GM12878 (cell line): ENCODE results near the gene DNAJC28. TPM values are rescaled to one million over a fixed set of nuclear protein-coding genes. Genes with fewer than 3 reads are reported as not detected.

Source experiments
- ATAC-seq: fragments of 200-7000 bp; cut with Tn5 transposase; 3 replicates; pipeline ENCODE4 v1.9.1; 2020; ENCODE audit warnings: mild to moderate bottlenecking, moderate library complexity
- BruUV-seq: library from RNA; stranded (reverse); fragments of 400-500 nt; replicated peaks from 2 replicates; lab custom pipeline; 2021; lab: Mats Ljungman, UMichigan
- CTCF ChIA-PET: fragments of 300-600 bp; sonication (Branson Sonifier 250); formaldehyde crosslinking; extraction: SDS; loops from one replicate; lab custom pipeline; 2021; ENCODE audit warnings: inconsistent platforms; lab: Yijun Ruan, JAX
- POLR2A ChIA-PET: fragments of 350-600 bp; formaldehyde crosslinking; extraction: SDS; loops from one replicate; lab custom pipeline; 2021; ENCODE audit warnings: inconsistent platforms; lab: Charles Lee
- RAD21 ChIA-PET: fragments of 300-600 bp; sonication (Branson Sonifier 250); formaldehyde crosslinking; loops from one replicate; lab custom pipeline; 2023; ENCODE audit warnings: antibody characterized with exemption; ENCODE audit not compliant: unreplicated experiment; lab: Charles Lee
- SMC1A ChIA-PET: fragments of 300-600 bp; sonication (Branson Sonifier 250); formaldehyde crosslinking; loops from one replicate; lab custom pipeline; 2023; ENCODE audit not compliant: unreplicated experiment, uncharacterized antibody; lab: Charles Lee
- DNase-seq: peaks from one replicate; pipeline ENCODE4 v3.0.0-alpha.2; 2011; ENCODE audit warnings: low read depth, low spot score
- FAIRE-seq: peaks from 3 replicates; lab custom pipeline; 2011; peaks lifted over from hg19 to GRCh38; lab: Jason Lieb, UNC
- H2AFZ ChIP-seq: 2 replicates; pipeline ENCODE4 v1.6.0; 2011; ENCODE audit warnings: low read depth, low read length, control low read depth; ENCODE audit not compliant: control insufficient read depth
- H3K27ac ChIP-seq: 2 replicates; pipeline ENCODE4 v1.5.1; 2011; ENCODE audit warnings: control low read depth; ENCODE audit not compliant: control insufficient read depth, insufficient read depth
- H3K27me3 ChIP-seq, 2 experiments: replicated peaks in 1 of 2; 2 replicates each; pipeline versions ENCODE4 v1.6.0 to v1.6.1; 2011; ENCODE audit warnings: low read length in 1 of 2; ENCODE audit not compliant: control insufficient read depth in 2 of 2, insufficient read depth in 2 of 2
- H3K36me3 ChIP-seq, 2 experiments: 2 replicates each; pipeline ENCODE4 v1.5.1; 2011; ENCODE audit warnings: low read length in 1 of 2; ENCODE audit not compliant: control insufficient read depth in 2 of 2, insufficient read depth in 2 of 2
- H3K4me1 ChIP-seq: 2 replicates; pipeline ENCODE4 v1.6.1; 2011; ENCODE audit warnings: mild to moderate bottlenecking, low read length, moderate library complexity, mixed read lengths; ENCODE audit not compliant: control insufficient read depth, insufficient read depth
- H3K4me2 ChIP-seq: 2 replicates; pipeline ENCODE4 v1.6.0; 2011; ENCODE audit warnings: control low read depth; ENCODE audit not compliant: control insufficient read depth, insufficient read depth
- H3K4me3 ChIP-seq: fragments of 200-600 bp; sonication (generic); 2 replicates; pipeline ENCODE4 v1.5.1; 2016
- H3K79me2 ChIP-seq: 2 replicates; pipeline ENCODE4 v1.6.0; 2011; ENCODE audit warnings: low read length; ENCODE audit not compliant: control insufficient read depth, insufficient read depth
- H3K9ac ChIP-seq: 2 replicates; pipeline ENCODE4 v1.8.0; 2011; ENCODE audit warnings: low read length, control low read depth, mixed read lengths; ENCODE audit not compliant: control insufficient read depth, insufficient read depth
- H3K9me3 ChIP-seq: replicated peaks from 3 replicates; pipeline ENCODE4 v1.5.1; 2011; ENCODE audit warnings: mild to moderate bottlenecking, low read length; ENCODE audit not compliant: control insufficient read depth, insufficient read depth
- H4K20me1 ChIP-seq: 2 replicates; pipeline ENCODE4 v1.6.0; 2011; ENCODE audit not compliant: control insufficient read depth, insufficient read depth
- GATAD2B ChIP-seq: fragments of 450-650 bp; conservative IDR thresholded peaks from 2 replicates; pipeline ENCODE4 v1.6.1; 2017; ENCODE audit warnings: low read depth, mild to moderate bottlenecking, moderate library complexity
- NFYB ChIP-seq: IDR thresholded peaks from 2 replicates; pipeline ENCODE4 v1.6.1; 2011; ENCODE audit warnings: low read depth, mild to moderate bottlenecking, low read length, improper control_type of control experiment, moderate library complexity; ENCODE audit not compliant: insufficient read depth
- SMC3 ChIP-seq: IDR thresholded peaks from 2 replicates; pipeline ENCODE4 v1.6.1; 2011; ENCODE audit warnings: low read length, improper control_type of control experiment, borderline replicate concordance
- SPI1 ChIP-seq: IDR thresholded peaks from 2 replicates; pipeline ENCODE4 v1.6.1; 2011; ENCODE audit warnings: low read depth, mild to moderate bottlenecking, low read length, moderate library complexity, borderline replicate concordance; ENCODE audit not compliant: insufficient read depth
- SREBF1 ChIP-seq: IDR thresholded peaks from 2 replicates; pipeline ENCODE4 v1.6.1; 2012; ENCODE audit warnings: mild to moderate bottlenecking, low read length
- ZZZ3 ChIP-seq: IDR thresholded peaks from 2 replicates; pipeline ENCODE4 v1.6.1; 2011; ENCODE audit warnings: low read depth; ENCODE audit not compliant: control insufficient read depth, insufficient read length
- WGBS: methylation state at CpG from one replicate; pipeline ENCODE4 v1.1.6; 2016; ENCODE audit warnings: low lambda C conversion rate; ENCODE audit not compliant: insufficient replicate concordance, insufficient coverage; ENCODE audit errors: missing lambda C conversion rate; 5-methylcytosine and 5-hydroxymethylcytosine counted together
- in situ Hi-C: fragments of 300-500 bp; cut with MboI; formaldehyde crosslinking; loops from 9 replicates; pipeline ENCODE4 v1.14.3; 2018; ENCODE audit warnings: mixed read lengths
- intact Hi-C: fragments of 100-400 bp; cut with micrococcal nuclease; formaldehyde crosslinking; loops from one replicate; pipeline ENCODE4 v1.14.2; 2022; ENCODE audit not compliant: unreplicated experiment
- polyA plus RNA-seq, 11 experiments: library from polyadenylated mRNA; depleted of rRNA in 4 of 11; unstranded in 6 of 11; stranded (reverse) in 5 of 11; fragments of >200 nt; fragmentation: Nextera tagmentation in 4 of 11; fragmentation: Illumina TruSeq in 1 of 11; extraction: Ambion mirVana in 4 of 11; extraction: Trizol in 1 of 11; gene quantifications; 1 replicate in 1 of 11; 2 replicates in 10 of 11; pipeline versions ENCODE4 v1.2.1 to v1.2.3, GENCODE V29; 2011 to 2016; ENCODE audit warnings: inconsistent platforms in 2 of 11, missing spikeins in 2 of 11, low read depth in 1 of 11
- total RNA-seq, 4 experiments: library from RNA; depleted of rRNA in 3 of 4; stranded (reverse); fragments of >200 nt in 3 of 4; fragmentation: Illumina TruSeq in 1 of 4; extraction: Trizol in 1 of 4; gene quantifications; 2 replicates each; pipeline versions ENCODE4 v1.2.1 to v1.2.3, GENCODE V29; 2013 to 2021
- TF ChIP-seq, protein P1 (sequence below): fragments of 150-350 bp; IDR thresholded peaks from 2 replicates; pipeline ENCODE4 v1.6.1; 2014; ENCODE audit warnings: mild to moderate bottlenecking, low read depth, low read length
- TF ChIP-seq, protein P2 (sequence below): IDR thresholded peaks from 2 replicates; pipeline ENCODE4 v1.6.1; 2012; ENCODE audit warnings: low read length, inconsistent platforms

The DNAJC28 gene
- total and polyA plus RNA-seq, 10 of the 15 experiments (the other 5 are each of a cell fraction or from before 2014, with no cell fraction given): 0.26 to 0.77 (median 0.54) TPM

DNA sequence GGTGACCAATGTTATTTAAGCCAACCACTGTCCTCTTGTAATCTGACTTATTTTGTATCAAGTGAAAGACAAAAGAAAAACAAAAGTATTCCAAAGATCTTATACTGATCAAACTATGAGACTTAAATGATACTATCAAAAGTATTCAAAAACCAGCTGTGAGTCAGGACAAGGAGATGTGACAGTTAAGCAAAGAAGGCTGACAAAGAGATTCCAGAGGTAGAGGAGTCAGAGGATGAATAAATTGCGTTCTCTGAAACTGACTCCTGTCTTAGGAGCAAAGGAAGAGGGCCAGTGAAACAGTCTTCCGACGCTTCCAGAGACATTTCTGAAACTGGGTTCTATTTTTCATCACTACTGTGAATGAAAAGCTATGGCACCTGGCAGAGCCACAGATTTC lies 32.7 kb downstream of the DNAJC28 start:
- Histone ChIP-seq H3K4me2 (no peak overlapping the region), H3K9me3 (no peaks in the 10 kb centered on the region), H2AFZ (no peak overlapping the region), H3K4me3 (no peak overlapping the region), H3K27ac (no peak overlapping the region), H3K79me2 (no peaks in the 10 kb centered on the region), H3K4me1 (no peaks in the 10 kb centered on the region), H4K20me1 (no peaks in the 10 kb centered on the region), H3K27me3 (no peaks in the 10 kb centered on the region), H3K9ac (no peak overlapping the region), H3K36me3 (peaks cover 0 to 10% of the 10 kb centered on the region in 2 experiments; a peak in 3 of 4 replicates)
- intact Hi-C loops (no loop called here), in situ Hi-C loops (no loop called here)
- SMC1A ChIA-PET: interaction anchor here (1.1 to 1.4 kb wide), 2 partner anchors 17 to 99 kb away, joined by 3 to 4 read pairs; no protein-coding TSS in a partner anchor
- FAIRE-seq: no peak
- WGBS: 98% methylated on average over 3 of the region's 3 CpGs
- no peak for DNase-seq
- no peak for ATAC-seq
- TF ChIP-seq GATAD2B (no peak), ZZZ3 (no peak), NFYB (no peak), SMC3 (no peak; the same call in 1 of the 2 replicates), SREBF1 (no peak), SPI1 (no peak)
- TF ChIP-seq, protein P1, sequence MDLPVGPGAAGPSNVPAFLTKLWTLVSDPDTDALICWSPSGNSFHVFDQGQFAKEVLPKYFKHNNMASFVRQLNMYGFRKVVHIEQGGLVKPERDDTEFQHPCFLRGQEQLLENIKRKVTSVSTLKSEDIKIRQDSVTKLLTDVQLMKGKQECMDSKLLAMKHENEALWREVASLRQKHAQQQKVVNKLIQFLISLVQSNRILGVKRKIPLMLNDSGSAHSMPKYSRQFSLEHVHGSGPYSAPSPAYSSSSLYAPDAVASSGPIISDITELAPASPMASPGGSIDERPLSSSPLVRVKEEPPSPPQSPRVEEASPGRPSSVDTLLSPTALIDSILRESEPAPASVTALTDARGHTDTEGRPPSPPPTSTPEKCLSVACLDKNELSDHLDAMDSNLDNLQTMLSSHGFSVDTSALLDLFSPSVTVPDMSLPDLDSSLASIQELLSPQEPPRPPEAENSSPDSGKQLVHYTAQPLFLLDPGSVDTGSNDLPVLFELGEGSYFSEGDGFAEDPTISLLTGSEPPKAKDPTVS: no peak
- TF ChIP-seq, protein P2, sequence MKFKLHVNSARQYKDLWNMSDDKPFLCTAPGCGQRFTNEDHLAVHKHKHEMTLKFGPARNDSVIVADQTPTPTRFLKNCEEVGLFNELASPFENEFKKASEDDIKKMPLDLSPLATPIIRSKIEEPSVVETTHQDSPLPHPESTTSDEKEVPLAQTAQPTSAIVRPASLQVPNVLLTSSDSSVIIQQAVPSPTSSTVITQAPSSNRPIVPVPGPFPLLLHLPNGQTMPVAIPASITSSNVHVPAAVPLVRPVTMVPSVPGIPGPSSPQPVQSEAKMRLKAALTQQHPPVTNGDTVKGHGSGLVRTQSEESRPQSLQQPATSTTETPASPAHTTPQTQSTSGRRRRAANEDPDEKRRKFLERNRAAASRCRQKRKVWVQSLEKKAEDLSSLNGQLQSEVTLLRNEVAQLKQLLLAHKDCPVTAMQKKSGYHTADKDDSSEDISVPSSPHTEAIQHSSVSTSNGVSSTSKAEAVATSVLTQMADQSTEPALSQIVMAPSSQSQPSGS: no peak
- CTCF ChIA-PET: interaction anchor here (1.1 to 1.4 kb wide), 2 partner anchors 14 to 261 kb away, joined by 4 to 7 read pairs; no protein-coding TSS in a partner anchor
- BruUV-seq: no TSS peak
- POLR2A ChIA-PET: interaction anchor here (0.5 kb wide), 1 partner anchor 145 kb away, joined by 4 read pairs; no protein-coding TSS in a partner anchor
- RAD21 ChIA-PET: no interaction called here
